Adipose tissue (tissue), 3 donors: ENCODE results near the gene KATNAL1. TPM values are rescaled to one million over a fixed set of nuclear protein-coding genes. Genes with fewer than 3 reads are reported as not detected.

Experiments
- H3K27ac ChIP-seq: one replicate; pipeline ENCODE4 v1.5.1; 2013; ENCODE audit warnings: low read depth, low read length
- whole genome bisulfite sequencing, 3 donors: extraction: QIAGEN DNeasy Blood & Tissue Kit; methylation state at CpG; one replicate each; pipeline ENCODE4 v1.1.7; 2013; 5-methylcytosine and 5-hydroxymethylcytosine counted together
- polyA plus RNA-seq, 3 donors: library from polyadenylated mRNA; stranded (reverse); fragments of 200-250 nt; gene quantifications; one replicate each; pipeline ENCODE4 v1.2.3, GENCODE V29; 2013
- donor health status: healthy with polysubstance abuse.
- donor health status: Bipolar disorder and iron deficiency.
- donor health status: healthy.

Gene KATNAL1
- polyA plus RNA-seq, 3 donors = 1.2 to 8.4 (median 5.9) TPM

- WGBS, 3 donors = 81 to 88% (median 86%) methylated on average over 6 of the region's 6 CpGs
Observed at GRCh38 chr13:30337061-30337610, 29.8 kb upstream of the KATNAL1 start.

DNA sequence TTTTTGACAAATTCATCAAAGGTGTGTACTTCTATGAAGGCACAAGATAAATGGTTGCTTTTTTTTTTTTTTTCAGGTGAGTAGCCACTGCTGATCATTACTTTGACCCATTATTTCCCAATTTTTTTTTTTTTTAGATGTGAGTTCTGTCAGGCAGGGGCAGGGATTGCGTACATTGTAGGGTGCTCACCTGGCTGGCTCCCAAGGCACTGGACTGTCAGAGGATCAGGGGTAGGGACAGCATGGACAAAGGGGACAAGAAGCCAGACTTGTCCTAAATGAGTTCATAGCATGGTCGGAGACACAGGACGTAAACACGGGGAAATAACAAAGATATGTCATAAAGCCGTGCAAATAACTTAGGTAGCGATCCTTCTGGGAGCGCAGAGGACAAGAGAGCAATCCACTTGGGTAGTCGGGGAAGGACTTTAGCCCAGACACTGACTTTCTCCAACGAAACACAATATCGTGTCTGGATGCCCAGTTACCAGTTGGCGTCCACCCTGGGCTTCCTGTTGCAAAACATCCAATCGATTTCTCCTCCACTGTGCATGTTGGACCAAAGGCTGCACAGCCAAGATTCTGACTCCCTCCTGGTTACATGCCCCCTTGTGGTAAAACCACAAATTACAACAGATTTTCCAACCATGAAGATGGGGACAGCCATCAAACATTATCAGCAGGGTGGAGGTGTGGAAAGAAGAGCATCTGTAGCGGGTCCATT lies 27.5 kb upstream of the KATNAL1 start:
- 77 to 82% (median 81%) methylated on average over 13 of the region's 13 CpGs for WGBS, 3 donors
- no peak overlapping the region for H3K27ac ChIP-seq

More at GRCh38 chr13:30337061-30337610, 29.8 kb upstream of the KATNAL1 start:
- H3K27ac ChIP-seq = no peak overlapping the region

- no peak overlapping the region for H3K27ac ChIP-seq
- 66 to 79% (median 76%) methylated on average over 3 of the region's 3 CpGs for WGBS, 3 donors
Observed at GRCh38 chr13:30333616-30334015, 26.3 kb upstream of the KATNAL1 start.

- H3K27ac ChIP-seq = no peak overlapping the region
- 91% methylated on average over 4 of the region's 4 CpGs for WGBS, 3 donors
Observed at GRCh38 chr13:30332456-30333143, 25.2 kb upstream of the KATNAL1 start.

- WGBS, 3 donors = 65 to 80% (median 66%) methylated on average over 5 of the region's 5 CpGs
- peak overlapping the region; percentile 9 for H3K27ac ChIP-seq
Observed at GRCh38 chr13:30331331-30331771, 24.0 kb upstream of the KATNAL1 start.

DNA sequence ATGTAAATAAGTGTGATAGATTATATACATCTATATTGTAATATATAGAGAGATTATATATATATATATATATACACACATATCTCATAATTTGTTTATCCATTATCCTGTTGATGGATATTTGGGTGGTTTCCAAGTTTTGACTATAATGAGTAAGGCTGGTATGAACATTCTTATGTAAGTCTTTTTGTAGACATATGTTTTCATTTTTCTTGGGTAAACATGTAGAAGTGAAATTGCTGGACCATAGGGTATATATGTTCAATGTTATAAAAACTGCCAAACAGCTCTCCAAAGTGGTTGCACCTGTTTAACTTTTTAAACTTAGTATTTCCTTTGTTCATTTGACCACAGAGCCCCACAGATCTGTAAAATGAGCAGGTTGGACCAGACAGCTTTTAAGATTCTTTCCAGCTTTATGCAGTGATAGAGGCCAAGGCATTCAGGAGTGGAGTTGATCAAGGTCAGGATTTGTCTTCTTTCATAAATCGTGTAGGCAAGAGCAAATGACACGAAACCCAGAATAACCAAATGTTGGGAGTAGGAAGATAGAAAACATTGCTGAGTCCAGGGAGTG lies 21.7 kb upstream of the KATNAL1 start:
- no peak overlapping the region for H3K27ac ChIP-seq
- 79 to 93% (median 90%) methylated on average over 2 of the region's 2 CpGs for WGBS, 3 donors

DNA sequence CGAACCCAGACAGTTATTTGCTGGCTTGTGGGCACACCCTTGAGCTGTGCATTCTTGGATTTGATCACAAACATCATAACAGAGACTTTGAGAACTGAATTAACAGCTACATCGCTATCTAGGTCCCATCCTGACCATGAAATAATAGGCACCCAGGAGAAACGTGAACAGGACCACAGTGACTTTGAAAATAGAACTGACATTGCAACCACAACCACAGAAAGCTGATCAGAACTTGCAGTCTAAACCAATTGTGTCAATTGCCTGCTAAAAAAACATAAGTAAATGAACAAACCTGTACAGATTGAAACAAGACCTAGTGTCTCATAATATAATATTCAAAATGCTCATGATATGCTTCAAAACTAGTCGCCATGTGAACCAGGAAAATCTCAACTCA lies 18.3 kb upstream of the KATNAL1 start:
- 88 to 89% (median 88%) methylated on average over 4 of the region's 4 CpGs for WGBS, 3 donors

GRCh38 chr13:30323524-30323923 lies 16.2 kb upstream of the KATNAL1 start:
- WGBS, 3 donors = 82 to 85% (median 83%) methylated on average over 2 of the region's 2 CpGs
- H3K27ac ChIP-seq = no peak overlapping the region

More for the DNA sequence above, 18.3 kb upstream of the KATNAL1 start:
- H3K27ac ChIP-seq = no peak overlapping the region

- no peak overlapping the region for H3K27ac ChIP-seq
- WGBS, 3 donors = 71 to 83% (median 74%) methylated on average over 7 of the region's 7 CpGs
Observed at GRCh38 chr13:30322428-30322827, 15.1 kb upstream of the KATNAL1 start.

GRCh38 chr13:30321256-30321655 lies 13.9 kb upstream of the KATNAL1 start:
- 91 to 95% (median 94%) methylated on average over 3 of the region's 3 CpGs for WGBS, 3 donors
- H3K27ac ChIP-seq = no peak overlapping the region

DNA sequence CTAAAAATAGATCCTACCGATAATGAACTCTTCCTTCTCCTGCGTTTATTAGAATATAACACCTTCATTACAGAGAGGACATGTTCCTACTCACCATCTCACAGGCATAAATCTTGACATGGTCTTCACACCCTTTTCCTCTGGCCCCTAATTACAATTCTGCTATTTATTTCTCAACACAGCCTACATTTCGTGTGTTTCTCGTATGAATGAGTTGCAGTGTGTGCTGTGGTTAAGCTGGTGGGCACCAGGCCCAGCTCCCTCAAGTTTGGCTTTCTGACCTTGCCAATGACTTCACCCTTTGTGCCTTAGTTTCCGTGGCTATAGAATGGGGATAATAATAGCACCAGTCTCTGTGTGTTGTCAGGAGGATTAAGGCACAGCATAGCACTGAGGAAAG lies 12.3 kb upstream of the KATNAL1 start:
- 50 to 81% (median 59%) methylated on average over 5 of the region's 5 CpGs for WGBS, 3 donors
- no peak overlapping the region for H3K27ac ChIP-seq

GRCh38 chr13:30319130-30319529 lies 11.8 kb upstream of the KATNAL1 start:
- H3K27ac ChIP-seq = no peak overlapping the region
- 56 to 79% (median 62%) methylated on average over 4 of the region's 4 CpGs for WGBS, 3 donors

DNA sequence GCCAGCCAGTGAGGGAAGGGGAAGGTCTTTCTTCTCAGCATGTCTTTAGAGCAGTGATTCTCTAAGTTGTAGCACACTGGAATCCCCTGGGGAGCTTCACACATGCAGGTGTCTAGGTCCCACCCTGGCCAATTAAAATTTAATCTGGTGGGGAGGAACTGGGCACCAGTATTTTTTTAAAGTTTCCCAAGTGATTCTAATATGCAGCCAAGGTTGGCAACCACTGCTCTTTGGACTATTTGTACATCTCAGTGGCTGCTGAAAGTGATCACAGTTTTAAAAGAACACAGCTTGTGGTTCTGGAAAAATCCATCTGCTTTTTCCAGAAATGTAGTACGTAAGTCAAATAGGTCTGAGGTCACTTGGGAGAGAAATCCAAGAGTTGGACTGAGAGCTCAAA lies 10.7 kb upstream of the KATNAL1 start:
- H3K27ac ChIP-seq = no peak overlapping the region
- WGBS, 3 donors = 69 to 87% (median 85%) methylated on average over 1 of the region's 1 CpG

DNA sequence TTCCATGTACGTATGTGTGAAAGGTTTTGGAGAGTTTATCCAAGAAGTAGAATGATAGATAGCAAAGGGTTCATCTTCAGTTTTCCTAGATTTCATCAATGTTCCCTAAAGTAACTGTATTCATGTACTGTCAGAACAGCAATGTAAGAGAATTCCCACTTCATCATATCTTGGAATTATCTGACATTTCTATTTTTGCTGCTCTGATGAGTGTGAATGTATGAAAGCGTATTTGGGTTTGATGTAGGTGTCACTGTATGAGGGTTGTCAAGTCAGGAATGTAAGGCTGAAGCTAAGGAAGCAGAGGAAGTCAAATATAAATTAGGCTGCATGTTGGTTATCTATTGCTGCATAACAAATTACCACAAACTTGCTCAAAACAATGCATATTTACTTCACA lies 7.2 kb upstream of the KATNAL1 start:
- no peak overlapping the region for H3K27ac ChIP-seq
- WGBS, 3 donors = 77 to 90% (median 84%) methylated on average over 2 of the region's 2 CpGs

- WGBS, 3 donors = 78 to 93% (median 83%) methylated on average over 2 of the region's 2 CpGs
- no peak overlapping the region for H3K27ac ChIP-seq
Observed at GRCh38 chr13:30314069-30314468, 6.7 kb upstream of the KATNAL1 start.

GRCh38 chr13:30313311-30313710 lies 6.0 kb upstream of the KATNAL1 start:
- 42 to 51% (median 51%) methylated on average over 3 of the region's 3 CpGs for WGBS, 3 donors
- no peak overlapping the region for H3K27ac ChIP-seq

DNA sequence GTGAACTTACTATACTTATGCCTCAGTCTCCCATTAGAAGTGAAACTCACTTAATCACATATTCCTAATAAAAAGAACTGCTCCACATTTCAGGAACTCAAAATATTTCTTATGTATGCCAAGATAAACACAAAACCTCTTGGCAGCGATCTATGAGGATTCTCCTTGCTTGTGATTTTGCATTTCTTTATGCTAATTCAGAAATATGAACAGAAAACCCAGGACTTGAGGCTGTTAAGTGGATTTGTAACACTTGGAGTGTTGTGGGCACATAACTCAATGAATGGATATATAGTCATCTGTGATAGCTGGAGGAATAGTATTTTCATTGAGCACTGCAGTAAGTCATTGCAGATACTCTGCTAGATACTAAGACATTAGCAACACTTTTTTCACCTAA lies 5.6 kb upstream of the KATNAL1 start:
- 48 to 58% (median 50%) methylated on average over 1 of the region's 1 CpG for WGBS, 3 donors
- H3K27ac ChIP-seq = no peak overlapping the region

GRCh38 chr13:30308548-30308947 lies 1.2 kb upstream of the KATNAL1 start:
- no peak overlapping the region for H3K27ac ChIP-seq
- 62 to 76% (median 73%) methylated on average over 4 of the region's 4 CpGs for WGBS, 3 donors

GRCh38 chr13:30307971-30308290 lies 580 bp upstream of the KATNAL1 start:
- 31 to 38% (median 35%) methylated on average over 8 of the region's 8 CpGs for WGBS, 3 donors
- no peak overlapping the region for H3K27ac ChIP-seq
